Progenitor cell of endocrine pancreas (in vitro differentiated cells): ENCODE data around the gene ARL9. TPM values are rescaled to one million over a fixed set of nuclear protein-coding genes. Genes with fewer than 3 reads are reported as not detected.

ENCODE experiments used
- DNase-seq: peaks from one replicate; pipeline ENCODE4 v3.0.0; 2021; ENCODE audit warnings: low spot score; ENCODE audit not compliant: unreplicated experiment
- H3K27ac Mint-ChIP-seq: 2 replicates; pipeline ENCODE4 v1.8.0; 2021; ENCODE audit warnings: mild to moderate bottlenecking, moderate library complexity, mixed read lengths
- H3K27me3 Mint-ChIP-seq: 2 replicates; pipeline ENCODE4 v1.8.0; 2021; ENCODE audit warnings: mixed read lengths
- H3K36me3 Mint-ChIP-seq: 2 replicates; pipeline ENCODE4 v1.8.0; 2022; ENCODE audit warnings: mixed read lengths; ENCODE audit not compliant: insufficient read depth
- H3K4me1 Mint-ChIP-seq: 2 replicates; pipeline ENCODE4 v1.8.0; 2021; ENCODE audit warnings: low read depth, mixed read lengths
- H3K4me3 Mint-ChIP-seq: 2 replicates; pipeline ENCODE4 v1.8.0; 2021; ENCODE audit warnings: low read depth, mild to moderate bottlenecking, moderate library complexity, mixed read lengths
- H3K9me3 Mint-ChIP-seq: 2 replicates; pipeline ENCODE4 v1.8.0; 2021; ENCODE audit warnings: low read depth, mixed read lengths
- CTCF ChIP-seq: fragments of 200-600 bp; sonication (generic); IDR thresholded peaks from one replicate; pipeline ENCODE4 v1.5.0; 2021; ENCODE audit warnings: antibody characterized with exemption, mild to moderate bottlenecking; ENCODE audit not compliant: unreplicated experiment
- total RNA-seq: library from RNA; stranded (reverse); gene quantifications from 2 replicates; pipeline ENCODE4 v1.2.1, GENCODE V29; 2021

ARL9 gene
- total RNA-seq, 1 donor from 2014 or later, result 0.19 TPM

GRCh38 chr4:56511098-56511497, 5.5 kb downstream of the ARL9 start:
- H3K4me1 Mint-ChIP-seq, result peaks cover 16% of the 10 kb centered on the region
- no peaks in the 10 kb centered on the region for H3K36me3 Mint-ChIP-seq
- no peak overlapping the region for H3K27ac Mint-ChIP-seq

GRCh38 chr4:56512166-56512565, 6.6 kb downstream of the ARL9 start:
- H3K4me1 Mint-ChIP-seq, result peaks cover 11% of the 10 kb centered on the region
- no peak overlapping the region for H3K27ac Mint-ChIP-seq
- H3K36me3 Mint-ChIP-seq, result no peaks in the 10 kb centered on the region
- DNase-seq, result no peak
- H3K27me3 Mint-ChIP-seq, result peaks cover 1% of the 10 kb centered on the region
- H3K9me3 Mint-ChIP-seq, result no peaks in the 10 kb centered on the region
- TF ChIP-seq CTCF, result no peak
- H3K4me3 Mint-ChIP-seq, result no peak overlapping the region

More at GRCh38 chr4:56511098-56511497, 5.5 kb downstream of the ARL9 start:
- H3K4me3 Mint-ChIP-seq, result no peak overlapping the region
- peaks cover 12% of the 10 kb centered on the region for H3K27me3 Mint-ChIP-seq
- TF ChIP-seq CTCF, result no peak
- H3K9me3 Mint-ChIP-seq, result no peaks in the 10 kb centered on the region
- DNase-seq, result no peak

GRCh38 chr4:56513517-56513916, 7.9 kb downstream of the ARL9 start:
- DNase-seq, result no peak
- Mint-ChIP-seq H3K9me3 (no peaks in the 10 kb centered on the region), H3K4me3 (no peak overlapping the region), H3K27ac (no peak overlapping the region), H3K27me3 (no peaks in the 10 kb centered on the region), H3K4me1 (peaks cover 11% of the 10 kb centered on the region), H3K36me3 (no peaks in the 10 kb centered on the region)
- no peak for TF ChIP-seq CTCF

- Mint-ChIP-seq H3K4me3 (no peak overlapping the region), H3K9me3 (no peaks in the 10 kb centered on the region), H3K36me3 (no peaks in the 10 kb centered on the region), H3K27ac (no peak overlapping the region), H3K4me1 (no peaks in the 10 kb centered on the region), H3K27me3 (peaks cover 29% of the 10 kb centered on the region)
- peak; percentile 62 for DNase-seq
- TF ChIP-seq CTCF, result no peak
Observed at GRCh38 chr4:56530269-56531148, 24.9 kb downstream of the ARL9 start.

- TF ChIP-seq CTCF, result no peak
- no peak overlapping the region for H3K4me3 Mint-ChIP-seq
- H3K4me1 Mint-ChIP-seq, result no peaks in the 10 kb centered on the region
- no peak for DNase-seq
- H3K36me3 Mint-ChIP-seq, result no peaks in the 10 kb centered on the region
- H3K27ac Mint-ChIP-seq, result no peak overlapping the region
- H3K27me3 Mint-ChIP-seq, result peaks cover 24% of the 10 kb centered on the region
- H3K9me3 Mint-ChIP-seq, result no peaks in the 10 kb centered on the region
Observed at GRCh38 chr4:56531149-56531770, 25.7 kb downstream of the ARL9 start.
